Measurements from ENCODE around the gene CTDSPL.

GRCh38 chr3:37971467-37971866 lies 109.8 kb downstream of the CTDSPL start:
- TF ChIP-seq CTCF (IDR thresholded peaks at IDR 0.05) (no peak), POLR2A (IDR thresholded peaks at IDR 0.05) (no peak), POLR2AphosphoS5 (IDR thresholded peaks at IDR 0.05) (no peak)

All from prostate gland (tissue), 2 donors.